ENCODE measurements around the gene DNAJC17.

DNAJC17 gene, protein sequence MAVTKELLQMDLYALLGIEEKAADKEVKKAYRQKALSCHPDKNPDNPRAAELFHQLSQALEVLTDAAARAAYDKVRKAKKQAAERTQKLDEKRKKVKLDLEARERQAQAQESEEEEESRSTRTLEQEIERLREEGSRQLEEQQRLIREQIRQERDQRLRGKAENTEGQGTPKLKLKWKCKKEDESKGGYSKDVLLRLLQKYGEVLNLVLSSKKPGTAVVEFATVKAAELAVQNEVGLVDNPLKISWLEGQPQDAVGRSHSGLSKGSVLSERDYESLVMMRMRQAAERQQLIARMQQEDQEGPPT

GRCh38 chr15:40807028-40807887 lies at the start of gene DNAJC17, which contains the start of gene ZFYVE19:
Gene DNAJC17, minus strand, starts transcription at chr15:40807473. Its CDS starts 27 bp downstream, at chr15:40807446.
Gene ZFYVE19, plus strand, starts transcription at chr15:40807089. Its CDS starts 501 bp downstream, at chr15:40807590.
- DNase-seq, result peak; percentile 96

- no peak for DNase-seq
Observed at GRCh38 chr15:40856746-40857145, 49.5 kb upstream of the DNAJC17 start.

DNA sequence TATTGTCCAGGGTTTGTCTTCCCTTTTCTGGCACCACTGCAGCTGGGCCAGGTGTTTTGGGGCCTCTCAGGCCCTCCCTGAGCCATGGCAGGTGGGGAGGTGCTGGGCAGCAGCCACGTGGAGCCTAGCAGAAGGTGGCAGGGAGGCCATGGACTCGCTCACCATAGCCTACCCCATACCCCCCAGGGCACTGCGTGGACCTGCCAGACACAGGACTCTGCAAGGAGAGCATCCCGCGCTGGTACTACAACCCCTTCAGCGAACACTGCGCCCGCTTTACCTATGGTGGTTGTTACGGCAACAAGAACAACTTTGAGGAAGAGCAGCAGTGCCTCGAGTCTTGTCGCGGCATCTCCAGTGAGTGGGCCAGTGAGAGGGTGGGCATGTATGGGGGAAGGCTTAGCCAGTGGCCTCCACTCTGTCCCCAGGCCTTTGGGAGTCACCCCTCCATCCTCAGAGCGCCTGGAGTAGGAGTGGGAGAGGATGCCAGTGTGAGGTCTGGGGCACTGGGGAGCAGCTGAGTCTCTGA lies 48.5 kb upstream of the DNAJC17 start:
- no peak for DNase-seq

DNA sequence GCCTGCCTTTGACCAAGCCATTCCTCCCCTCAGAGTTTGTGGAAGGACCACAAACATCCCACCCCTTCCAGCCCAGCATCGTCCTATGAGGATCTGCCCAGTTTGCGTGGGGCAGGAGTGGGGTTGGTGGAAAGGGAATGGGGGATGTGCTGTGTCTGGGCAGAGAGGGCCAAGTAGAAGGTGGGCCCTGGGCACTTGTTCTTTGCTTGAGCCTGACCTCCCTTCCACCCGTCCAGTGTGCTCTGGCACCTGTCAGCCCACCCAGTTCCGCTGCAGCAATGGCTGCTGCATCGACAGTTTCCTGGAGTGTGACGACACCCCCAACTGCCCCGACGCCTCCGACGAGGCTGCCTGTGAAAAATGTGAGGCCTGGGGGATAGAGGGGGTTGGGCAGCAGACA lies 46.9 kb upstream of the DNAJC17 start:
- no peak for DNase-seq

DNA sequence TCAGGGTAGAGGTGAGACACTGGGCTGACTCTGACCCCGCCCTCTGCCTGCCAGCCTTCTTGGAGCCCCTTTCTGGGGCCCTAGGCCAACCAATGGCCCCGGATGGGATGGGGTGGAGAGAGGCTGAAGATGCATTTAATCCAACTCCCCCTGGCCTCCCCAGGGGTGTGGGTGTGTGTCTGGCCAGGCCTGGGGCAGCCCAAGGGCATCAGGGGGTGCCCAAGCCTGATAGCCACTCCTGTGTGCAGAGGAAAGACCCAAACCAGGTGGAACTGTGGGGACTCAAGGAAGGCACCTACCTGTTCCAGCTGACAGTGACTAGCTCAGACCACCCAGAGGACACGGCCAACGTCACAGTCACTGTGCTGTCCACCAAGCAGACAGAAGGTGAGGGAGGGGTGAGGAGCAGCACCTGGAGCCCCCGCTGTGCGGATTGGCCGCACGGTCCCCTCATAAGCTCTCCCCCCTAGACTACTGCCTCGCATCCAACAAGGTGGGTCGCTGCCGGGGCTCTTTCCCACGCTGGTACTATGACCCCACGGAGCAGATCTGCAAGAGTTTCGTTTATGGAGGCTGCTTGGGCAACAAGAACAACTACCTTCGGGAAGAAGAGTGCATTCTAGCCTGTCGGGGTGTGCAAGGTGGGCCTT lies 46.1 kb upstream of the DNAJC17 start:
- DNase-seq, result no peak

DNA sequence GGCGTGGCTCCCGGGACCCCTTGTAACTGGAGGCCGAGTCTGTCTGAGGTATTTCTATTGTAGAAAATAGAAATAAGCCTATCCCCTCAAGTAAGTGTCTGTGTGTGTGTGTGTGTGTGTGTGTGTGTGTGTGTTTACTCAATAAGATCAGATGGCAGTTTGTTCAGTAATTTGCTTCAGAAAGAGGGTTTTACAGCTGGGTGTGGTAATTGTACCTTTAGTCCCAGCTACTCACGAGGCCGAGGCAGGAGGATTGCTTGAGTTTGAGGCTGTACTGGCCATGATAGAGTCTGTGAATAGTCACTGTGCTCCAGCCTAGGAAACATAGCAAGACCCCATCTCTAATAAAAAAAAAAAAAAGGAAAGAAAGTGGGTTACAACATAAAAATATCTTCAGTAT lies 45.3 kb upstream of the DNAJC17 start:
- no peak for DNase-seq

- DNase-seq, result no peak
Observed at GRCh38 chr15:40850576-40851112, 43.4 kb upstream of the DNAJC17 start.

GRCh38 chr15:40847223-40847961 lies 40.1 kb upstream of the DNAJC17 start:
- DNase-seq, result peak; percentile 64

GRCh38 chr15:40846841-40847222 lies 39.6 kb upstream of the DNAJC17 start:
- no peak for DNase-seq

DNA sequence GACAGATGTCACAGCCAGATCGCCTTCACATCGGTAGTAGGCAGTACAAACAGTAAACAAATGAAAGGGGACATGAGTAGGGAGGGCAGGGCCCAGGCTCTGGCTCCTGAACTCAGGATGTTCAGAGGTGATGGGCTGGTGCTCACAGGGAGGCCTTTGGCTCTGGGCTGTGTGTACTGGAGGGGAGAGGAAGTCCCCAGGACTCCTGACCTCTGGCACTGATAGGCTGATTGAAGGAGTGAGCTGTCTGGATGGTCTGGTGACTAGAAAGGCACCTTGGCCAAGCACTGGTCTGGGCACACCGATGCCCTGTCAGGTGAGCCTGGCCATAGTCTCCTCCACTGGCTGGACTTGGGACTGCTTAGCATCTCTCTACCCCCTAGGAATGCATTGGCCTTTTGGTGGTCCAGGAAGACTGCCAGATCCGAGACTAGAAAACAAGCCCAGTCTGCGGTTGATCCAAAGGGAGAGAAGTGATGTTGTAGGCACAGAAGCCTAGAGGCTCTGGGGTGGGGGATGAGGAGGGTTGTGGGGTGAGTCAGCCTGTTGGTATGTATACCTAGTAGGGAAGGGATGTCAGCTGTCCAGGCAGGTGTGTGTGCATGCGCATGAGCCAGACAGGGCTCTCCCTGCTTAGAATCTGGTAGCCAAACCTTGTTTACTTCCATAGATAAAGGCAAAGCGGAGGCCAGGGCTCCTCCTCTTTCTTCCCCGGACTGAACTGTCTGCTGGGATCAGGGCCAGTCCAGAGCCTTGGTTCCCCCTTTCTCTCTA lies 38.4 kb upstream of the DNAJC17 start:
- DNase-seq, result no peak

DNA sequence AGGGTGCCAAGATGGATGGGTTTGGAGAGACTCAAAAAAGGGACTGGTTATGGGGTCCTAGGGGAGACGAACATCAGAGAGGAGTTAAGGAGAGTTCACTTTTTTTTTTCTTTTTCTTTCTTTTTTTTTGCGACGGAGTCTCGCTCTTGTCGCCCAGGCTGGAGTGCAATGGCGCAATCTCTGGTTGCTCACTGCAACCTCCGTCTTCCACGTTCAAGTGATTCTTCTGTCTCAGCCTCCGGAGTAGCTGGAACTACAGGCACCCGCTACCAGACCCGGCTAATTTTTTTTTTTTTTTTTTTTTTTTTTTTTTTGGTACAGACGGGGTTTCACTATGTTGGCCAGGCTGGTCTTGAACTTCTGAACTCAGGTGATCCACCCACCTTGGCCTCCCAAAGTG lies 37.8 kb upstream of the DNAJC17 start:
- DNase-seq, result no peak

- no peak for DNase-seq
Observed at GRCh38 chr15:40844696-40845030, 37.4 kb upstream of the DNAJC17 start.

DNA sequence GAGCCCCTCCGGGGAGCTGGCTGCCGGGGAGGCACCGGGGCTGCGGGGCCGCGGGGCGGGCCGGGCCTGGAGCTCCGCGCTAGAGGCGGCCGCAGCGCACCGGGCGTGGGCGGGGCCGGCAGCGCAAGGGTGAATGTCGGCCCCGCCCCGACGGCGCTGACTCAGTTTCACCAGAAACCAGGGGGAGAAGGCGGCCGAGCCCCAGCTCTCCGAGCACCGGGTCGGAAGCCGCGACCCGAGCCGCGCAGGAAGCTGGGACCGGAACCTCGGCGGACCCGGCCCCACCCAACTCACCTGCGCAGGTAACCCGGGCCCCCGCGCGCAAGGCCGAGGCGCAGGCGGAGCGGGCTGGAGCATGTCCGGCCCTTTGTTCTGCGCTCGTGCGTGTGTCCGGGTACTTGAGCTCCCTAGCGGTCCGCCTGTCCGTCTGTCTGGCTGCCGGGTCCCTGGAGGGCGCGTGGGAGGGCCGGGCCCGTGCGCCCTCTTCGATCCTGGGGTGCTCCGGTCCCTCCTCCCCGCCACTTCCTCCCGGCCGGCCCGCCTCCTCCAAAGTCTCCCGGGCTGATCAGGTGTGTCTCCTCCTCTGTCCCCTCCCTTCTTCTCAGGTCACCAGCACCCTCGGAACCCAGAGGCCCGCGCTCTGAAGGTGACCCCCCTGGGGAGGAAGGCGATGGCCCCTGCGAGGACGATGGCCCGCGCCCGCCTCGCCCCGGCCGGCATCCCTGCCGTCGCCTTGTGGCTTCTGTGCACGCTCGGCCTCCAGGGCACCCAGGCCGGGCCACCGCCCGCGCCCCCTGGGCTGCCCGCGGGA lies 36.8 kb upstream of the DNAJC17 start, which contains the start of gene SPINT1:
TSS of gene SPINT1 (plus strand) at position 164 of the 811 bp plus-strand sequence. CDS start at position 671, 507 bp downstream.
- no peak for DNase-seq

DNA sequence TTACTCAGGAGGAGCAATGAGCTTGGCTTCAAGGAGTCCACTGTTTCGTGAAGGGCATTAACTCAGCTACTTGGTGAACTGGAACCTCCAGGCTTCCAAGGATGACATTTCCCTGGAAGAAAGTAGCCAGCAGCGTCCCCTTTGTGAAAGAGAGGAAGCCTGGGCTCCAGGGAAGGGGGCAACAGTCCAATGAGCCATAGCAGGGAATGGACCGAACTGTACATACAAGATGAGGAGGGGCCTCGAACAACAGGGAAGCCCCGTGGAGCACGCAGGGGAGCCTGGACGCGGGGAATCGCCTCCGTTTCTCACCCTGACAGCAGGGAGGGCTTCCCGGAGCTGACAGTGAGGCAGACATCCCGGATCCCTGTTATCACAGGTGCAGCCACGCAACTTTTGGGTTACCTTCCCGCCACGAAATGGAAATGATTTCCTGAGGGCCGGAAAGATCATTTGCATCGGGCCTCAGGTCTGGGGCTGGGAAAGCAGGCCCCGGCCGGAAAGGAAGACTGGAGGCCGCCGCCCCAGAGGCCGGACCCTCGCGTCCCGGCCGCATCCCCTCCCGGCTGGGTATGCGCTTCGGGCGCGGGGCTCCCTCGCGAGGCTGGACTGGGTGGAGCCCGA lies 36.1 kb upstream of the DNAJC17 start:
- no peak for DNase-seq

DNA sequence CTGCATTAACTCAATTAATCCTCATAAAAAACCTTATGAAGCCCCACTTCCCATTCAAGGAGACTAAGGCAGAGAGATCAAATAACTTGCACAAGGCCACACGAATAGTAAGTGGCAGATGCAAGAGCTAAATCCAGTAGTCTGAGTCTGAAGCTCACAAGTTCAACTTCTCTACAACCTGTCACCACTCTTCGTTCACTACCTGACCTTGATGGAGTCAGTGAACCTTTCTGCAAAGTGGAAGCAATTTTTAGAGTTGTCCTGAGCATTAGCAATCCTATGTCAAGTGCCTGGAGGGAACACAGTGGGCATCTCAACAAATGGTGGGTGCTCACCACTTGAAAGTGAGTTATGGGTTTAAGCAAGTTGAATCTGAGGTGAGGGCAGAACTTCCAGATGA lies 34.5 kb upstream of the DNAJC17 start:
- no peak for DNase-seq

DNA sequence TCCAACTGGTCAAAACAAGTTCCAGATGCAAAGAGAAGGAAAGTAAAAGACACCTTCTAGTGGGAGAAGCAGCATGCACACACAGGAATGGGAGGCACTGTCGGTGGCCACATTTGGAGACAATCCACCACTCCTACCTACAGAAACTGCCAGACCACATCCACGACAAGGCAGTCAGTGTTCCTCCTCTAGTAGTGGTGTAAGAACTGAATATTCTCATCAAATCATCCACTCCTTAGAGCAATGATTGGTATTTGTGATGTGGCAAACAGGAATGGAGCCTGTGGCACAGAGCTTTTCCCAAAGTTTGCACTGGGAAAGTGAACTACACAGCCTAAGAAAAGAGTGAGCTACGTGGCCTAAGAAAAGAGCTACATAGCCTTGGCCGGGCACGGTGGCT lies 31.5 kb upstream of the DNAJC17 start:
- no peak for DNase-seq

- DNase-seq, result no peak
Observed at GRCh38 chr15:40836020-40836419, 28.7 kb upstream of the DNAJC17 start.

DNA sequence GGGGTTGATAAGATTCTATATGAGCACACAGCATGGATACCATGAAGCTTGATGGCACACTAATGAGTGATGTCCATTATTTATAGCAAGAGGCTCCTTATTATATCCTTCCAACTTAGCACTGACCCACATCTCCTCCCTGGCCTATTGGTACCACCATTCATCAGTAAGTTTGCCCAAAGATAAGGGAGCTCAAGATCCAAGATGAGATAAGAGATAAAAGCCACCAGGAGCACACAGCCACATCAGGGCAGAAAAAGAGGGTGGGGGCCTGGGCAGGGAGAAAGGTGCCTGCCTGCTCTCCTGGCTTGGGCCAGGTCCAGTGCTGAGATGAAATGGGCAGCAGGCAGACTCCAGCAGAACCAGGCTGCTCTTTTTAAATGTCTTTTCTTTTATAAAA lies 25.6 kb upstream of the DNAJC17 start:
- no peak for DNase-seq

DNA sequence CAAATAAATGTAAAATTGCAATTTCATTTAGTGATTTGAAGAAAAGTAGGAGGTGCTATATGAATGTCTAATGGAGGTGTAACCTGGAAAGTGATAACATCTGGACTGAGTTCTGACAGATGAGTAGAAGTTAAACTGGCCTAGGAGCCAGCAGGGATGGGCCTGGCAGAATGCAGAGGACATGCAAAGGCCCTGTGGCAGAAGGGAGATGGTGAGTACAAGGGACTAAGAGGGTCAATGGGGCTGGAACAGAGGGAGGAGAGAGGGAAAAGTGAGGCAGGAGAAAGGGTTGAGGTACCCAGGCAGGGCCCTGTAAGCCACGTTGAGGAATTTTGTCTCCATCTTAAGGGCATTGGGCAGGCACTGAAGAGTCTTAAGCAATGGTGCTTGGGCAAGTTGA lies 24.6 kb upstream of the DNAJC17 start:
- DNase-seq, result no peak

DNA sequence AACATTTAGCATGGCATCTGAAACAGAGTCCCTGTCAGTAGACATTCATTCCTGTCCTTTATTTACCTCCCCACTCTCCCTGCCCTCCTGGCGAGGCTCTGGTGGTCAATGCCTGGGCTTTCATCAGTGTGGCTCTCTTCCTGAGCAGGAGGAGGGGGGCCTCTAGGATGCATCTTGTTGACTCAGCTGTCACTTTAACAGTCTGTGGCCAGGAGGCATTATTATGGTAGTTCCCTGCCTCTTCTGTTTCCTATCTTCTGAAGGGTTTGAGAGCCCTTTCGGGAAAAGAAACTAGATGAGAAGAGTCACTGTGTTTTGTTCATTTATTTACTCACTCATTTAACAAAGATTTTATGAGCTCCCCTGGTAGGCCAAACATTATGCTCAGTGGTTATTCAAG lies 23.6 kb upstream of the DNAJC17 start:
- DNase-seq, result peak; percentile 97

Data from NCI-H1436 treated with DMSO at 0.1 percent for 48 hours (cell line).